Fibroblast of mammary gland (primary cell): ENCODE measurements around the gene NAA38.
A peak's percentile ranks its signal among the peaks of the same experiment; 100 is the strongest.

Source experiments
- DNase-seq: peaks from one replicate; pipeline ENCODE4 v3.0.0-alpha.2; 2010; ENCODE audit warnings: low read depth
- H3K4me3 ChIP-seq: 2 replicates; pipeline ENCODE4 v1.5.1; 2011; ENCODE audit warnings: low read depth, mild to moderate bottlenecking, low read length, moderate library complexity; ENCODE audit not compliant: control insufficient read depth
- TF ChIP-seq, protein P1 (sequence below): conservative IDR thresholded peaks from 2 replicates; pipeline ENCODE4 v1.5.1; 2011; ENCODE audit warnings: low read depth, low read length, inconsistent platforms; ENCODE audit not compliant: control insufficient read depth, insufficient read depth

The NAA38 gene

DNA sequence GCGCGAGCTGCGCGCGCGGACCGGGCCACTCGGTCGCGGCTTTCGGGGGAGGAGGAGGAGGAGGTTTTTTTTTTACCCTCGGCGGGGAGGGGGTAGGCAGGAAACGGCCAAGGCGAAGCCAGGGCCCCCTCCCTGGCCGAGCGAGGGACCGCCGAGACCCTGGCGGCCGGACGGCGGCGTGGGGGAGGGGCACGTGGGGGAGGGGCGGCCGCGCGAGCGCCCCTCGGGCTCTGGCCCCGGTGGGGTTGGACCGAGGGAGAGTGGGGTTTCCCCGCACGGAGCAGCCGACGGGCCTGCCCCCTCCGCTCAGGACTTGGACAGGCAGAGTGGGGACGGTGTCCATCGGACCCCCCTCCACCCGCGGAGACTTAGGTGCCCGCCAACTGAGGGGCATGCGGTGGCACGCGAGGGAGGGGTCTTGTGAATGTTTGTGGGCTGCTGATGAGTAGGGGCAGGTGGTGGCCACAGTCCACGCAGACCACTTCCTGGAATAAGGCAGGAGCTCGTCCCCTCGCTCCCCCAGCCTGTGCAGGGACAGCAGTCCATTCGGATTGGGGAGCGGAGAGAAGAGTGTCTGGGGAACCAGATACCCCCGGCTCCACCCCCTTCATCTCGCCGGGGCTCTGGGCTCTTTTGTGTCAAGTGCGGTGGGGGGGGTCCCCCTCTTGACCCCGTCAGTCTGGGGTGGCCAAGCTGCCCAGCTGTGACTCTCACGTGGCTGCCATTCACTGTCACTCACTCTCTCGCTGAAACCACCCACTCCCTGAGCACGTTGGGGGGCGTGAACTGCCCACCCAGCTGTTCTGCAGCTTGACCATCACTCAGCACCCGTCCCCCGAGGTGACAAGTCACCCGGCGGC lies 28.2 kb upstream of the NAA38 start:
- H3K4me3 ChIP-seq: peak overlapping the region; percentile 75
- TF ChIP-seq, protein P1, sequence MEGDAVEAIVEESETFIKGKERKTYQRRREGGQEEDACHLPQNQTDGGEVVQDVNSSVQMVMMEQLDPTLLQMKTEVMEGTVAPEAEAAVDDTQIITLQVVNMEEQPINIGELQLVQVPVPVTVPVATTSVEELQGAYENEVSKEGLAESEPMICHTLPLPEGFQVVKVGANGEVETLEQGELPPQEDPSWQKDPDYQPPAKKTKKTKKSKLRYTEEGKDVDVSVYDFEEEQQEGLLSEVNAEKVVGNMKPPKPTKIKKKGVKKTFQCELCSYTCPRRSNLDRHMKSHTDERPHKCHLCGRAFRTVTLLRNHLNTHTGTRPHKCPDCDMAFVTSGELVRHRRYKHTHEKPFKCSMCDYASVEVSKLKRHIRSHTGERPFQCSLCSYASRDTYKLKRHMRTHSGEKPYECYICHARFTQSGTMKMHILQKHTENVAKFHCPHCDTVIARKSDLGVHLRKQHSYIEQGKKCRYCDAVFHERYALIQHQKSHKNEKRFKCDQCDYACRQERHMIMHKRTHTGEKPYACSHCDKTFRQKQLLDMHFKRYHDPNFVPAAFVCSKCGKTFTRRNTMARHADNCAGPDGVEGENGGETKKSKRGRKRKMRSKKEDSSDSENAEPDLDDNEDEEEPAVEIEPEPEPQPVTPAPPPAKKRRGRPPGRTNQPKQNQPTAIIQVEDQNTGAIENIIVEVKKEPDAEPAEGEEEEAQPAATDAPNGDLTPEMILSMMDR: no peak
- DNase-seq: no peak

DNA sequence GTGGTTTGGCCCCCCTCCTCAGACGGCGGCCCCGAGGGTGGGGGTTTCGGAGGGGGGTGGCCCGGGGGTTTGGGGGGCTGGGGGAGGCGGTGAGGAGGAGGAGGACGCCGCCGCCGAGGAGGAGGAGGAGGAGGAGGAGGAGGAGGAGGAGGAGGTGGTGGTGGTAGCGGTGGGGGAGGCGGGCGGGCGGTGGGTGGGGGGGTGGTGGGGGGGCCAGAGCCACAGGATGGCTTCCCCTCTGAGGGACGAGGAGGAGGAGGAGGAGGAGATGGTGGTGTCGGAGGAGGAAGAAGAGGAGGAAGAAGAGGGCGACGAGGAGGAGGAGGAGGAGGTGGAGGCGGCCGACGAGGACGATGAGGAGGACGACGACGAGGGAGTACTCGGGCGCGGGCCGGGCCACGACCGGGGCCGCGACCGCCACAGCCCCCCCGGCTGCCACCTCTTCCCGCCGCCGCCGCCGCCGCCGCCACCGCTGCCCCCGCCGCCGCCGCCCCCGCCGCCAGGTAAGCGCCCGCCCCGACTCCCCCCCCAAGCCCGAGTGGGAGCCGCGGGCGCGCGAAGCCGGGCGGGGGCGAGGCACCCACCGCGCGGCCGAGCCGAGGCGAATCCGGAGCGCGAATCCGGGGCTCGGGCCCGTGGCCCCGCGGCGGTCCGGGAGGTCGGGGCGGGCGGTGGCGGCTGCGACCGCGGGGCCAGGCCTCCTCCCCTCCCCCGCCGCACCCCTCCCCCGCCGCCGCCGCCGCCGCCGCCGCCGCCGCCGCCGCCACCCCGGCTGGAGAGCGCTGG lies 27.4 kb upstream of the NAA38 start:
- TF ChIP-seq, protein P1: no peak
- DNase-seq: no peak
- peak overlapping the region; percentile 75 for H3K4me3 ChIP-seq

DNA sequence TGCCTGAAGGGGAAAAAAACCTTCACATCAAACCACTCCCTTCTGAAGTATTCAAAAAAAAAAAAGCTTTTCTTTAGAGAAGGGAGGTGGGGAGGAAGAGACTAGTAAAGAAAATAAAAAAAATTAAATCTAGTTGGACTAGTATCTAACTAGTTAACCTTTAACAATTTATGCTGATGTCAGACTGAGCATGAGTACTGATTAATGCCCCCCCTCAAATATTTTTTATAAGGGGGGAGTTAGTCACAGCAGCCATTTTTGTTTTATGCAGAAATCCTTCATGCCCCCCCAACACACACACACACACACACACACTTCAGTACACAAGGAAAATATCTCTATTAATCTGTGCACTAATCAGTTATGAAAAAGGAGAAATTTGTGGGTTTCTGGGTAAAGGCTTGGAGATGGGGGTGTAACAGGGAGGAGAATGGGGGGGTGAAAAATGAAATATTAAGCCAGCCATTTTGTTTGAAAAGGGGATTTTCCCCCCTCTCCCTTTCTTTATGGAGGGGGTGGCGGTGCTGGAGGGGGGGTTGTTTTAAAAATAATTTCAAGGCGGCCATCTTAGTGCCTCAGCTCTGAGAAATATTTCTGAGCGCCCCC lies 26.5 kb upstream of the NAA38 start:
- TF ChIP-seq, protein P1: no peak
- peak overlapping the region; percentile 55 for H3K4me3 ChIP-seq
- DNase-seq: peak; percentile 45

DNA sequence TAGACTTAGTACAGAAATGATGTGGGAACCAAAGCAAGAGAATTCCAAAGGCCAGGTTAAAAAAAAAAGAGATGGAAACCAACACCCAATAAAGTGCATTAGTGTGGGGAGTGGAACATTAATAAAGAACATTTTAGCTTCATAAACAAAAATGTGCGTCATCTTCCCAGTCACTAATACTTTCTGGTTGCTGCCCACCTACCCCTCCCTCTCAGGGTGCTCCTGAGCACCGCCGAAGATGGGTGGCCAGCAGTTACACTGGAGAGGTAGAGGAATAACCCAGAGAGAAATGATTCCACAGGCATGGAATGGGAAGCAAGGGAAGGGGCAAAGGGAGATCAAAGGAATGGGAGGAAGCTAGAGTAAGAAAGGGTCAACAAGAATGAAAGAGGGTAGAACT lies 25.3 kb upstream of the NAA38 start:
- TF ChIP-seq, protein P1: no peak

DNA sequence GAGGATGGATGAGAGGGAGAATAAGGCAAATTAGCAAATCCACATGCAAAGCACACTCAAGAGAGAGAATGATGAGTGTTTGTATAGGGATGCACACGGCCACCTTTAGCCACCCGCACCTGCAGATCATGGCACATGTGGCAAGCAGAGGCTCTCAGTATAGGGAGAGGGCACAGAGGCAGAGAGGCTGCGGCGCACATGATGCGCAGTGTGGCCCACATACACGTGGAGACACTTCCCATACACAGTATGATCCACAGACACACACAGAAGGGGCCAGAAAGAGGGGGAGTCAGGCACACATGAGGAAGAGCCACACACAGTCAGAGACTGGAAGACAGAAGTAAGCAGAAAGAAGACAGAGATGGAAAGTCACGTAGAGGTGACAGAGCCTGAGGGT lies 24.7 kb upstream of the NAA38 start:
- TF ChIP-seq, protein P1: no peak
- DNase-seq: no peak
- no peak overlapping the region for H3K4me3 ChIP-seq

More for the DNA sequence above, 25.3 kb upstream of the NAA38 start:
- DNase-seq: no peak
- peak overlapping the region; percentile 15 for H3K4me3 ChIP-seq

DNA sequence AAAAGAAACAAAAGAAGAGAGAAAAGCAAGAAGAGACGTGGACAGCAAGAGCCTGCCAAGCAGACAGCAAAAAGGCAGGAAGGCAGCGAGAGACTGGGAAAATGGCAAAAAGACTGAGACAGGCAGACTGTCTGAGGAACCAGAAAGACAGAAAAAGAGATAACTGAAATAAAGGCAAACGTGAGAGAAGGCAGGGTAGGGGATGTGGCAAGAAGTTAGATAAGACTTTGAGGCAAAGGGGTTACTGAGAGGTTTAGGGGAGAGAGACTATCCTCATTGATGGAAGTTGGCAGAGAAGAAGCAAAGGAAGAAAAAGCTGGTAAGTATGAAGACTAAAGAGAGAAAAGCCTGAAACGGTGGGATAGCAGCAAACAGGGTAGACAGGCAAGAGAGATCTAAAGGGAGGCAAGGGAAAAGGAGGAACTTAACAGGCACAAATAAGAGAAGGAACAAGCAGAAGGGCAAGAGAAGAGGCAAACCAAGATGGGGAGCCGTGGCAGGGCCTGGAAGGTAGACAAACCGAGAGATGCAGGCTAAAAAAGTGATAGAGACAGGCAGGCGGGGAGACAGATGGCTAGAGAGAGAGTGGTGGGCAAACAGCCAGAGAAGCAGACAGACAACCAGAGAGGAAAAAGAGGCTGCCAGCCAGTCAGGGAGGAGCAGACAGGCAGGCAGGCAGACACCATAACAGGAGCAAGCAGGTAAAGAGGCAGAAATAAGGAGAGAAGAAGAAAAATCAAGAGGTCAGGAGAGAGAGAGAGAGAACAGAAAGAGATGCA lies 24.1 kb upstream of the NAA38 start:
- no peak overlapping the region for H3K4me3 ChIP-seq
- no peak for DNase-seq
- TF ChIP-seq, protein P1: no peak
